Middle frontal gyrus (tissue), 1 donor: ENCODE results near the gene C1orf167.
"Not testable (repeated sequence)": the region's sequence is repeated elsewhere in the genome, so short reads cannot be mapped to it uniquely, and the experiment has no call there.

Experiments used
- DNase-seq: peaks from one replicate; pipeline ENCODE4 v3.0.0-alpha.2; 2015; ENCODE audit warnings: low spot score; ENCODE audit errors: extremely low spot score

The C1orf167 gene

GRCh38 chr1:11800756-11801433 lies 38.9 kb downstream of the C1orf167 start:
- DNase-seq, result no peak

GRCh38 chr1:11802616-11802972 lies 40.6 kb downstream of the C1orf167 start:
- DNase-seq, result no peak

DNA sequence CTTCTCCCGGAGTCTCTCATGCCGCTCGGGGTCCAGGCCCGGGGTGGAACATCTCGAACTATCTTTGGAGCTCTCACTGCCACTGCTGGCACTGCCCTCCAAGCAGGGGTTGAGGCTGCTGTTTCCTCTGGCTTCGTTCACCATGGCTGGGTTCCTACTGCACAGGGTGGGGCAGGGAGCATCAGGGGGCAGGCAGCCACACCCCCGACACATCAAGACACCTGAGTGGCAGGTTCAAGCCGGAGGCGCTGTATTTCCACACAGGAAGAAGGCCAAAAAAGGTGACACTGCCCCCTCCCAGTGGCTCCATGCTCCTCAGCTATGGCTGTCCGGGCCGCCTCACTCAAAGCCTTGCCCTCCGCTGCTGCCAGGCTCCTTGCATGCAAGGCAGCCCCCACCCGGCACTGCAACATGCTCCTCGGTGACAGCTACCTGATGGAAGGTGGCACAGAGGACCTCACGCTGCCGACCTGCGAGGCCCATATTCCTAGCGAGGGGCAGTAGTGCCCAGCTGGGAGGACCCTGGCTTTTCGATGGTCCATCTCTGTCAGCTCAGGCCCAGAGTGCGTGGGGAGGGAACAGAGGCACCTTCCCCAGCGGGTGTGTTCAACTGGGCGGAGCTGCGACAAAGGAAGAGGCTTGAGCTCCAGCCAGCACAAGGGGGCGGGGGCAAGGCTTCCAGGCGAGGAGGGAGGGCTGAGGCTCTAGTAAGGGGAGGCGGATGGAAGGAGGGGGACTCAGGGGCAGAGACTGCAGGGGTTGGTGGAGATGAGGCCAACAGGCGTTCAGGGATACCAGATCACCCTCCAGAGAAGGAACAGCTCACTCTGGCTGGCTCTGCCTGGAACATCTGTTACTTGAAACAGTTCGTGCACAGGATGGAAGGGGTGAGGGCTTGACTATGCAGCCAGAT lies 41.2 kb downstream of the C1orf167 start:
- no peak for DNase-seq

- not testable (repeated sequence) for DNase-seq
These were observed 42.1 kb downstream of the C1orf167 start for GRCh38 chr1:11803924-11804665.

DNA sequence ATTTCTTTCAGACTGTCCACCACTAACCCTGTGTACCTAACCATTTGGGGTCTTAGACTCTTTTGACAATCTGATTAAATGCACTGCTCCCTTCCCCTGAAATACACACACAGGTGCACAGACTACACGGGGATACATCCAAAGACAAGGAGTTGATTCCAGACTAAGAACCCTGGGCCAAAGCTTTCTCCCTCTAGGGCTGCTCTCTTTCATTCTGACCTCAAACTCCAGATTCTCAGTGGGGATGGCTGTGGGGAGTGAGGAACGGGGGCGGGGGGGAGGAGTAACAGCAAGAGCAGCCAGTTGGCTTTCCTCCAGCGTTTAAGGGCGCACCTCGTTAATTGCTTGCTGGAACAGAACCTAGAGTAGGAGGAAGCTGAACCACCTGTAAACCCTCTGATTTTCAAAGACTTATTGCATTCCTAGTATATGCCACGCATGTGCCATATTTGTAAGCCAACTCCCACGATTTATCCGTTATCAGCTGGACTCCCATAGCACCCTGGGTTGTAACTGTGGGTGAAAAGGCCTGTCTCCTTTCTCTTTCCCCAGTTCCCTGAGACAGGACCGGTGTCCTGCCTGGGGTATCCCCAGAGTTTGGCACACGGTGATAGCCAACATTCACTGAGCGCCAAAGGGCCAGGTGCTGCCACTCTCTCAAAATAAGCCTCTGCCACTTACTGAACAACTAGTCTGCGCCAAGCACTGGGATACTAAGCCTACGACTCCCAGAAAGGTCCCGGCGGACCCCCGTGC lies 42.9 kb downstream of the C1orf167 start:
- DNase-seq, result no peak

DNA sequence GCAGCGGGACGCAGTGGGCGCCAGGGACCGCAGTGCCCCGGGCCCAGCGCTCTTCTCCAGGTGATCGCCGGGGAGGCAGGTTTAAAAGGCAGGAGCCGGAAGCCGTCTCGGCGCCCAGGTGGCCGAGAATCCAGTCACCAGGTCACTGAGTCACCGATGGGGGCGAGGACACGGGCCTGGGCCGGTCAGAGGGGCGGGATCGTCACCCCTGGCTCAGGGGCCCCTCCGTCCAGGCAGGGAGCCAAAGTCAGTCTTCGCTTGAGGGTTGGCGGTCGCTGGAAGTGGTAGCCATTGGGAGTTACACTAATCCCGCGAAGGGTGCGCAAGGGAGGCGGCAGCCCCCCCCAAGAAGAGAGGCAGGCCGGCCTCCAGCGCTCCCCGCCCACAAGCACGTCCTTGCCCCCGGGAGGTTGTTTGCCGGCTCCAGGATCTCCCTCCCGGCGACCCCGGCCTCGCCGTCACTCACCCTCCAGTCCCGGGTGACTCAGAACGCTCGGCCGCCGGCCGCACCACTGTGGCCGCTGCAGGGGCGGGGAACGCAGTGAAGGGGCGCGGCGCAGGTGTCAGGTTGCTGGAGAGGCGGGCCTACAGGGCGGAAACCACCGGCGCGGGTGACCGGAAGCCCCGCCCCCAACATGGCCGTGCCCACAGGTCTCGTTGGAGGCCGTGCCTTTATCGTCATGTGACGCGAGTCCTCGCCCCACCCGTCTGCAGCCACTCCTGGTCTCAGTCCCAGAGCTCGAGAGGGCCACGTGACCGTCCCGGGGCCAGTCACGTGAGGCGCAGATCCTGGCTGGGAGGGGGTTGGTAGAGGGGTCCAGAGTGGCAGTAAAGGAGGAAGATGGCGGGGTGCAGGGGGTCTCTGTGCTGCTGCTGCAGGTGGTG lies 43.7 kb downstream of the C1orf167 start, which contains the start of the genes CLCN6 and MTHFR:
Gene CLCN6 (plus strand): TSS at position 770 of the 885 bp plus-strand sequence. CDS start 72 bp downstream, at position 842.
Gene MTHFR (minus strand): TSS at position 543 of the 885 bp plus-strand sequence. CDS start 2,848 bp downstream, outside the sequence.
- peak; percentile 94 for DNase-seq

- DNase-seq, result no peak
These were observed 44.4 kb downstream of the C1orf167 start for GRCh38 chr1:11806307-11806936.

DNA sequence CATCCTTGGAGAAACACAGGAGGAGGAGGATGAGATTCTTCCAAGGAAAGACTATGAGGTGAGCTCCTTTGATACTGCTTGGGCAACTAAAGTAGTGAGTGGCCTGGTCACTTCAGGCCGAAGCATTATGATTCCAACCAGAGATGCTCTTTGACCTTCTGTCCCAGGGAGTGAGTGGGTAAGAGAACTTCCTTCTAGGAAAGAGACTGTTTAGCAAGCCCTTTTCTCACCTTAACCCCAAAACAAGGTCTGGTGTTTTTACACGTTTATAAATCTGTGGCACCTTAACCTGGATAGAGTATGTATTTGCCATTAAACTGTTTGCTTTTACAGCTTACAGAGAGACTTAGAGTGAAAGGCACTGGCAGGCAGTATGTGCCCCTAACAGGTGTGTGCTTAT lies 45.1 kb downstream of the C1orf167 start:
- no peak for DNase-seq

DNA sequence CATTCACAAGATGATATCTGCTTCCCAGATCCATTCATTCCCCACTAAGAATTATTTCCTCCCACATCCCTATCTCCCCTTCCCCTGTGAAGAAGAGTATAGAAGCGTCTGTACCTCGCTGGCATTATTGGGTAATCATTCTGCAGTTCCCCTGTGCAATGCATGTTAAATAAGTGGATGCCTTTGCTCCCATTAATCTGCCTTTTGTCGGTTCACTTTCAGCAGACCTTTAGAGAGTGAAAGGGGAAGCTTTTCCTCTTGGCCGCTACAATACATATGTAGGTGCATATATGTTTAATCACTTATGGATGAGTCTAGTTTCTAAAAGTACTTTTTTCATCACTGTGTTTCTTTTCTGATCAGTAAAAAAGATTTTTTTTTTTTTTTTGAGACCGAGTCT lies 51.0 kb downstream of the C1orf167 start:
- no peak for DNase-seq

GRCh38 chr1:11817192-11817591 lies 55.2 kb downstream of the C1orf167 start:
- no peak for DNase-seq

DNA sequence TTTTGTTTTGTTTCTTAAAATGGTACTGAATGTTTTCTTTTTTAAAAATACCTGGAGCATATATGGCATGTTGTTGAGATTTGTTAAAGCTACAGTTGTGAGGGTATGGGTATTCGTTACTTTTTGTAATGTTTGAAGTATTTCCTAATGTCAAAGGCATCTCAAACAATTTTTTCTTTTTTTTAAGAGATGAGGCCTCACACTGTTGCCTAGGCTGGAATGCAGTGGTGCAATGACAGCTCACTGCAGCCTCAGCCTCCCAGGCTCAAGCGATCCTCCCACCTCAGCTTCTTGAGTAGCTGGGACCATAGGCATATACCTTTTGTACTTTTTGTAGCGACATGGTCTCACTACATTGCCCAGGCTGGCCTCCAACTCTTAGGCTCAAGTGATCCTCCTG lies 60.1 kb downstream of the C1orf167 start:
- DNase-seq, result no peak

GRCh38 chr1:11823366-11824137 lies 61.6 kb downstream of the C1orf167 start:
- DNase-seq, result no peak

DNA sequence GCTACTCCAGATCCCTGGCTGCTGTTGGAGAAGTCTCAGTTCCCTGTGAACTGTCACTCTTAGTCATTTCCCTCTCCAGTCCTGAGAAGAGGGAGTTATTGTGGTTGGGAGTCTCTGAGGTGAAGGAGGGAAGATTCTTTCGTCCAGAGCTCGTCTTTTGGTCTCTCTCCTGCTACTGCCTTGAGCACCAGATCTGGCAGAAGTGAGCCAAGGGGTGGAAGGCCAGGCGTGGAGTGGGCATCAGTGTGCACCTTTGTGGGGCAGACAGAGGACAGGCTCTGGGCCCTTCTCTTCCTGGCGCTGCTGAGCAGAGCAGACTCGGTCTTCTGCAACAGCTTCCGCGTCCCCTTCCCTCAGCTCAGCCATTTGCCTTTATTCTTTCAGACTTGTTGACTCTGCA lies 63.1 kb downstream of the C1orf167 start:
- DNase-seq, result no peak

DNA sequence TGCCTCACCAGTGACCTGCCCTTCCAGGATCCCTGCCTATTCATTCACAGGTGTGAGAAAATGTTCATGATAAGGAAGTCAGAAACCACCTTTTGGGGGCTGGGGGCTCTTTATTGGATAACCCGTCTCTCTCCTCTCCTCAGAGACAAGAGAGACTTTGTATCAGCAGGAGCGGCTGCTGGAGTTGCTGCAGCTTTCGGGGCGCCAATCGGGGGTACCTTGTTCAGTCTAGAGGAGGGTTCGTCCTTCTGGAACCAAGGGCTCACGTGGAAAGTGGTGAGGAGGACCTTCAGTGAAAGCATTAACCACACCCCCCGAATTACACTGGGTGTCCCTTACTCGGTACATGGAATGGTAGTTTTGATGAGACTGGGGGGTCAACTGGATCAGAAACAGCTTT lies 65.0 kb downstream of the C1orf167 start:
- DNase-seq, result no peak

DNA sequence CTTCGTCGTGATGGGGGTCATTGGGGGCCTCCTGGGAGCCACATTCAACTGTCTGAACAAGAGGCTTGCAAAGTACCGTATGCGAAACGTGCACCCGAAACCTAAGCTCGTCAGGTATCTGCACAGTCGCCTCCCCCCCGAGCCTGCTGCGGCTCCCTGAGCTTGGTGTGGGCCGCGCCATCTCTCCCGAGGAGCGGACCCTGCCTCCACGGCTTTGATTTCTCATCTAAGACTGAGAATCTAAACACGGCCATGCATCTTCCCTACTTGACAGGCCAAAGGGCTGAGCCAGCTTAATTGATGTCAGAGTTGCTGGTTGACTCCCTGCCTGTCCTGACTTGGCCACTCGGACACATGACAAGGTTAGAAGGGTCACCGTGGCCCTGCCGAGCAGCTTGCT lies 66.5 kb downstream of the C1orf167 start:
- no peak for DNase-seq

- DNase-seq, result no peak
These were observed 70.1 kb downstream of the C1orf167 start for GRCh38 chr1:11831945-11832725.

DNA sequence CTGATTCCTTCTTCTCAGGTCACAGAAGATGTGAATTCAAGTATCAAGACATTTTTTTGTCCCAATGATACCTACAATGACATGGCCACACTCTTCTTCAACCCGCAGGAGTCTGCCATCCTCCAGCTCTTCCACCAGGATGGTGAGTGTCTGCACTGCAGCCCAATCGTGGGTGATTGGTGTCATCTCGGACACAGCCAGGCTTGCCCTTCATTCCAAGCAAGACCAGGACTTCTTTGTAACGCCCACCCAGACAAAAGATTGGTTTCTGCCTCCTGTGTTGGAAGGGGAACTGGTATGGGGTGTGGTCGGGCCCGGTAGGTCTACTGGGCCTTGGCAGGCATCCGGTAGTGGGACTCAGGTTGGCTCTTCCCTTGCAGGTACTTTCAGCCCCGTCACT lies 71.5 kb downstream of the C1orf167 start:
- DNase-seq, result no peak

DNA sequence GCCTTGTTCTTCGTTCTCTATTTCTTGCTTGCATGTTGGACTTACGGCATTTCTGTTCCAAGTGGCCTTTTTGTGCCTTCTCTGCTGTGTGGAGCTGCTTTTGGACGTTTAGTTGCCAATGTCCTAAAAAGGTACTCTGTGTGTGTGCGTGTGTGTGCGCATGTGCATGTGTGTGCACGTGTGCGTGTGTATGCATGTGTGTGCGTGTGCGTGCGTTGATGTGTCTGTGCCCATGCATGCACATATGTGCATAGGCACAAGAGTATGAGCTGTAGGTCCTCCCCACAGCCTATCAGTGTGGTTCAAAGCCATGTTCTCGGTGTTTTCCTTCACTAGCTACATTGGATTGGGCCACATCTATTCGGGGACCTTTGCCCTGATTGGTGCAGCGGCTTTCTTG lies 71.9 kb downstream of the C1orf167 start:
- DNase-seq, result no peak
